DOHH2 (cell line): ENCODE data around the gene GREM2.

Experiments
- H3F3A ChIP-seq: fragments of 200-600 bp; sonication (generic), shearing (Covaris generic); 2 replicates; pipeline ENCODE4 v1.6.0; 2016; ENCODE audit warnings: antibody characterized with exemption, mild to moderate bottlenecking; ENCODE audit not compliant: control insufficient read depth, insufficient read depth
- H3K27ac ChIP-seq: fragments of 200-600 bp; sonication (generic); 2 replicates; pipeline ENCODE4 v1.5.1; 2014; ENCODE audit warnings: low read depth, mild to moderate bottlenecking, low read length, moderate library complexity
- H3K27me3 ChIP-seq: fragments of 200-600 bp; sonication (generic); 2 replicates; pipeline ENCODE4 v1.6.1; 2014; ENCODE audit warnings: mild to moderate bottlenecking, low read length, mixed read lengths; ENCODE audit not compliant: control insufficient read depth
- H3K36me3 ChIP-seq: fragments of 200-600 bp; sonication (generic); 2 replicates; pipeline ENCODE4 v1.6.1; 2014; ENCODE audit warnings: mild to moderate bottlenecking, low read length, moderate library complexity, mixed read lengths; ENCODE audit not compliant: control insufficient read depth
- H3K4me1 ChIP-seq: fragments of 200-600 bp; sonication (generic); 2 replicates; pipeline ENCODE4 v1.6.1; 2014; ENCODE audit warnings: mild to moderate bottlenecking, low read length, mixed read lengths; ENCODE audit not compliant: control insufficient read depth
- H3K4me2 ChIP-seq: fragments of 200-600 bp; sonication (generic); 2 replicates; pipeline ENCODE4 v1.6.0; 2014; ENCODE audit warnings: mild to moderate bottlenecking, low read length, moderate library complexity
- H3K4me3 ChIP-seq: fragments of 200-600 bp; sonication (generic); 2 replicates; pipeline ENCODE4 v1.5.1; 2014; ENCODE audit warnings: mild to moderate bottlenecking, low read length, mixed read lengths
- H3K79me2 ChIP-seq: fragments of 200-600 bp; sonication (generic); 2 replicates; pipeline ENCODE4 v1.6.1; 2014; ENCODE audit warnings: mild to moderate bottlenecking, low read length, mixed read lengths; ENCODE audit not compliant: control insufficient read depth
- H3K9me2 ChIP-seq: fragments of 200-600 bp; sonication (generic); replicated peaks from 2 replicates; pipeline ENCODE4 v1.6.1; 2014; ENCODE audit warnings: mild to moderate bottlenecking, low read length, mixed read lengths; ENCODE audit not compliant: control insufficient read depth
- H3K9me3 ChIP-seq: fragments of 200-600 bp; sonication (generic); 2 replicates; pipeline ENCODE4 v1.6.1; 2014; ENCODE audit warnings: antibody characterized with exemption, low read length, mixed read lengths; ENCODE audit not compliant: control insufficient read depth, insufficient read depth
- H4K20me1 ChIP-seq: fragments of 200-600 bp; sonication (generic); 2 replicates; pipeline ENCODE4 v1.6.0; 2014; ENCODE audit warnings: low read depth, mild to moderate bottlenecking, antibody characterized with exemption, low read length, moderate library complexity; ENCODE audit not compliant: control insufficient read depth, insufficient read depth
- CTCF ChIP-seq: fragments of 200-600 bp; sonication (generic); IDR thresholded peaks from one replicate; pipeline ENCODE4 v1.5.1; 2014; ENCODE audit warnings: antibody characterized with exemption, mild to moderate bottlenecking, low read depth, low read length; ENCODE audit not compliant: poor library complexity, severe bottlenecking
- EZH2phosphoT487 ChIP-seq: fragments of 200-600 bp; sonication (generic); IDR thresholded peaks from 2 replicates; pipeline ENCODE4 v1.6.1; 2017; ENCODE audit warnings: borderline replicate concordance, mild to moderate bottlenecking, antibody characterized with exemption, low read length, moderate library complexity, mixed read lengths

The GREM2 gene

GRCh38 chr1:240495601-240496000, 116.4 kb downstream of the GREM2 start:
- TF ChIP-seq EZH2phosphoT487 (no peak), CTCF (no peak)
- Histone ChIP-seq H3K9me2 (no peaks in the 10 kb centered on the region), H3F3A (no peaks in the 10 kb centered on the region), H3K4me1 (no peaks in the 10 kb centered on the region), H3K27ac (no peak overlapping the region), H3K4me3 (no peak overlapping the region), H4K20me1 (no peaks in the 10 kb centered on the region), H3K9me3 (no peaks in the 10 kb centered on the region), H3K79me2 (no peaks in the 10 kb centered on the region), H3K36me3 (no peaks in the 10 kb centered on the region), H3K4me2 (no peak overlapping the region), H3K27me3 (0 out of 2 replicates have a peak, but pooled peaks cover 4% of the 10 kb centered on the region)

GRCh38 chr1:240492832-240493440, 119.0 kb downstream of the GREM2 start:
- no peaks in the 10 kb centered on the region for H4K20me1 ChIP-seq
- no peak overlapping the region for H3K4me3 ChIP-seq
- no peaks in the 10 kb centered on the region for H3K9me2 ChIP-seq
- no peaks in the 10 kb centered on the region for H3K9me3 ChIP-seq
- no peaks in the 10 kb centered on the region for H3F3A ChIP-seq
- H3K4me1 ChIP-seq = no peaks in the 10 kb centered on the region
- no peak overlapping the region for H3K27ac ChIP-seq
- peaks cover 4% of the 10 kb centered on the region for H3K27me3 ChIP-seq
- no peaks in the 10 kb centered on the region for H3K79me2 ChIP-seq
- TF ChIP-seq CTCF = no peak
- no peak for TF ChIP-seq EZH2phosphoT487
- H3K36me3 ChIP-seq = no peaks in the 10 kb centered on the region
- H3K4me2 ChIP-seq = no peak overlapping the region

DNA sequence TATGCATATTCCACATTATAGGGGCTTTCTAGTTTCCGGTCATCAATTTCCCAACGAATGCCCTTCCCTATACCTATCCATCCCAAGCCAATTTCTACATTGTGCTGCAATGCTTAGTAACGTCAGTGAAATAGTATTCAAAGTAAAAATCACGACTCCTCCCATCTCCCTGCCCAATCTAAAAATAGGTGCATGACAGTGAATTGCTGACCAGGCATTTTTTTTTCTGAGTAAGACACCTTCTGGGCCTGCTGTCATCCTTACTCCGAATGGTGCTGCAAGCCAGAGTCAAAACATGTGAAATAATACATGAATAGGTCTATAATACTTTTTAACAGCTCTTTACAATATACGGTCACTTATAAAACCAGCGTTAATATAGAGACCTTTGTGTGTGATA, 120.2 kb downstream of the GREM2 start:
- H3K27me3 ChIP-seq = peaks cover 4% of the 10 kb centered on the region
- no peaks in the 10 kb centered on the region for H3K79me2 ChIP-seq
- H3K27ac ChIP-seq = no peak overlapping the region
- H4K20me1 ChIP-seq = no peaks in the 10 kb centered on the region
- no peaks in the 10 kb centered on the region for H3K36me3 ChIP-seq
- H3F3A ChIP-seq = no peaks in the 10 kb centered on the region
- no peak overlapping the region for H3K4me3 ChIP-seq
- no peaks in the 10 kb centered on the region for H3K9me2 ChIP-seq
- H3K4me2 ChIP-seq = no peak overlapping the region
- no peak for TF ChIP-seq CTCF
- TF ChIP-seq EZH2phosphoT487 = no peak
- H3K4me1 ChIP-seq = no peaks in the 10 kb centered on the region
- H3K9me3 ChIP-seq = no peaks in the 10 kb centered on the region
